NCI-H2081 (cell line): ENCODE results near the gene PRRC2A.

Experiments used
- DNase-seq, 2 experiments: peaks; one replicate each; lab custom pipeline; 2025; lab: John Stamatoyannopoulos, UW

PRRC2A gene

GRCh38 chr6:31652925-31653724 is 32.6 kb downstream of the PRRC2A start:
- peak; percentile 94 to 97 for DNase-seq

DNA sequence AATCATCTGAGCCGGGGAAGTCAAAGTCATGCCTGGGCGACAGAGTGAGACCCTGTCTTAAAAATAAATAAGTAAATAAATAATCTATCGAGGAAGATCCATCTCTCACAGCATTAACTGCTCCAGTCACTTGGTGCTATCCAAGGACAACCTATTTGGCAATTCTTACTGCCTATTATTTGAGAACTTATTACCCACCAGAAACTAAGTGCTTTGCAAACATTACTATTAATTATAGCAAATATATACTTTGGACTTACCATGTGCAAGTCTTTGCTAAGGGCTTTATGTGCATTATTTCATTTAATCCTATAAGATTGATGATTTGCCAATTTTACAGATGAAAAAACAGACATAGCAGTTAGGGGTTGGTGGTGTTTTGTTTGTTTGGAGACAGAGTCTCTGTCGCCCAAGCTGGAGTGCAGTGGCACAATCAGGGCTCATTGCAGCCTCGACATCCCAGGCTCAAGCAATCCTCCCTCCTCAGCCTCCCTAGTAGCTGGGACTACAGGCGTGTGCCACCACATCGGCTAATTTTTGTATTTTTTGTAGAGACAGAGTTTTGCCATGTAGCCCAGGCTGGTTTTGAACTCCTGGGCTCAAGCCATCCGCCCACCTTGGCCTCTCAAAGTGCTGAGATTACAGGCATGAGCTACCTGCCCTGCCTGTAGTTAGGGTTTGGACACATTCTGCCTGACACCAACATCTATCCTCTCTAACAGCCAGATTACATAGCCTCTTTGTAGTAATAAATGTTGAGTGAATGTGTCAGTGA is 34.2 kb downstream of the PRRC2A start:
- no peak for DNase-seq

GRCh38 chr6:31655349-31656237 is 35.1 kb downstream of the PRRC2A start, which contains the start of gene APOM:
TSS of gene APOM (plus strand) at chr6:31655894. CDS start at chr6:31655967, 73 bp downstream.
- no peak for DNase-seq

DNA sequence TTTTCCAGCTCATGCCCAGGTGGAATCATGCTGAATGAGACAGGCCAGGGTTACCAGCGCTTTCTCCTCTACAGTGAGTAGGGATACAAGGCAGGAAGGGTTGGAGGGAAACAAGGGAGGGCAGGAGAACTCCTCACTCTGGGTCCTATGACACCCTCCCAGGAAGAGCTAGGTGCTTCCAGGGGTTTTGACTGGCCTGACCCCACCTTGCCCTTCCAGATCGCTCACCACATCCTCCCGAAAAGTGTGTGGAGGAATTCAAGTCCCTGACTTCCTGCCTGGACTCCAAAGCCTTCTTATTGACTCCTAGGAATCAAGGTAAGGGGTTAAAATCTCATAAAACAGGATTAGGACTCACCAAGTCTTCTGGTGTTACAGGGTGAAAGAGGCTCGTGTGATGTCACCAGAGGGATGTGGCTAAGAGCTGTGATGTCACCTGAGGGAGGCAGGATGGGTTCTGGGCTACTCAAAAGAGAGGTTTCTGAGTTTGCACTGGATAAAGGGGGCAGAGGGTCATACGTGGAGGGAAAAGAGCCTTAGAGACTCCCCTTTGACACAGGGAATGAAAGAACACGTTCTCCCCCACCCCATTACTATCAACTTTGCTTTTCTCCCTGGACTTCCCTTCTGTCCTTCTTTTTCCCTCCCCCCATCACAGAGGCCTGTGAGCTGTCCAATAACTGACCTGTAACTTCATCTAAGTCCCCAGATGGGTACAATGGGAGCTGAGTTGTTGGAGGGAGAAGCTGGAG is 37.1 kb downstream of the PRRC2A start:
- no peak for DNase-seq

DNA sequence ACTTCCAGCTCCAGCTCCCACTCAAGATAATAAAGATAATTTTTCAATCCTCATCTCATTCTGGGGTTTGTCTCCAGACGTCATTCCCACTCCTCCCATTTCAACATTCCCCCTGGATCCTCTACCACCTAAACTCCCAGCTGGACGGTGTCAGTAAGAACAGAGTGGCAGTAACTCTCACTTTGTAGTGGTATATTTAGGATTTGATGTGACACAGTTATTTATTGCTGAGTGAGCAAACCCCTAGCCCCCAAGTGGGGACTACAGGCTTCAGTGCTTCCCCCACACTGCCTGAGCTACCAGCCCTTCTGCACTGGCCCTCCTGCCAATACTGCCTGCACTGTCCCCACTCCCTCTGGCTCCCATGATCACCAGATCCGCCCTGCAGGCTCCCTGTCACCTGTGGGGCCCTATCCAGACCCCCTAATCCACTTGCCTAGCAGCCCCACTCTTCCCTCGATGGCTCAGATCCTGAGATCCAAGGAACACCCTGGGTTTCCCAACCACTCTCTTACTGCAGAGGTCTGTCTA is 37.7 kb downstream of the PRRC2A start:
- DNase-seq: no peak

GRCh38 chr6:31658983-31659648 is 38.6 kb downstream of the PRRC2A start:
- no peak for DNase-seq

DNA sequence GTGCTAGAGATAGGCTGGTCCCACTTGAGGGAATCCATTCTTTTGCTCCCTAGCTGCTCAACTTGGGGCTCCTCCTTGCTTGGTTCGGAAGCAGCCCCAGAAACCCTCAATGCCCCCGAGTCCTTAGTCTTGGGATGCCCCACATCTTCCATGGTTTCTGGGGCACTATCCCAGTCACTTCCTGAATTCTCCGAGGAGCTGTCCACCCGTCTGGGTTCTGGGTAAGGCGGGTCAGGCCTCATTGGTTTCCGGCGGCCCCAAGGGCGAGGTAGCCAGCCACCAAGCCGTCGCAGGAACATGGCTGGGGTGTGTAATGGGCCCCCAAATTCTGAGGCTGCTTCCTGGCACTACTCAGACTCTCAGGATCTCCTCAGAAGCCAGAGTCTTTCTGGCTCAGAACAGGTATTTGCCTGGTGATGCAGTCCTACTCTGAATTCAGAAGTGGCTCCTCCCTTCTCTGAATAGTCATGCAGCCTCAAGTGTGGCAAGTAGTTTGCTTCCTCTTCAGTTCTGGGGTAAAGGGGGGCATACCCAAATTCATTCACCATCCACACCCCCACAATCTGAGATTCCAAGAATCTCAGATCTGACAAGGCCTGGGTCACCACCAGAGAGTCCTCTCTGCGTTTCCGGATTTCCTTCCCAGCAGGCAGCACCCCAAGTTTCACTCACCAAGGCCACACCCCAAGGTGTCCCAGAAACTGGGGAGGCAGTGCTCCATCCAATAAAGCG is 39.3 kb downstream of the PRRC2A start:
- DNase-seq: no peak

- DNase-seq: peak; percentile 79 to 87
These were observed 40.1 kb downstream of the PRRC2A start, which contains the start of gene C6orf47 for GRCh38 chr6:31660381-31661261. TSS of gene C6orf47 (minus strand) at chr6:31660778. CDS start at chr6:31659947, 831 bp downstream.

DNA sequence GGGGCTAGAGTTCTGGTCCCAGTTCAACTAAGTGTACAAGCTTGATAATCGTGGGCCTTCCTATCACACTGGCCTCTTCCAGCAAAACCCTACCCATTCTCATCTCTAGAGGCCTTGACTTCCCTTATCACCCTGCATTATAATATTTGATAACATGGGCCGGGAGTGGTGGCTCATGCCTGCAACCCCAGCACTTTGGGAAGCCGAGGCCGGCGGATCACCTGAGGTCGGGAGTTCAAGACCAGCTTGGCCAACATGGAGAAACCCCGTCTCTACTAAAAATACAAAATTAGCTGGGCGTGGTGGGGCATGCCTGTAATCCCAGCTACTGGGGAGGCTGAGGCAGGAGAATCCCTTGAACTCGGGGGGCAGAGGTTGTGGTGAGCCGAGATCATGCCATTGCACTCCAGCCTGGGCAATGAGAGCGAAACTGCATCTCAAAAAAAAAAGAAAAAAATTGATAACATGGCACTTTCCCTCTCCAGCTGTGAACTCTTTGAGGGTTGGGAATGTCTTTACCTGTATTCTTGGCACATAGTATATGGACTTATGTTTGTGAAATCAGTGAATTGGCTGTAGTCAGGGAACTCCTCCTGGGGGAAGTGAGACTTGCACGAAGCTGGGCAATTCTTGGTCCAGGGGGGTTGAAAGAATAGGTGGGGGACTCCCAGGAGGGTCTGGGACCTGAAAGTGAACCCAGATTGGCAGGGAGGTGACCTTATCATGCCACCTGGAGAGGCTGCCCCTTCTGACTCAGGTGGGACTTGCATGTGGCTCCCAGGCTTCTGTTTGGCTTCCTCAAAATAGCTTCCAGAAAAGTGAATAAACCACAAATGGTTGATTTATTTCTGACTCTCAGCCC is 41.0 kb downstream of the PRRC2A start:
- no peak for DNase-seq

DNA sequence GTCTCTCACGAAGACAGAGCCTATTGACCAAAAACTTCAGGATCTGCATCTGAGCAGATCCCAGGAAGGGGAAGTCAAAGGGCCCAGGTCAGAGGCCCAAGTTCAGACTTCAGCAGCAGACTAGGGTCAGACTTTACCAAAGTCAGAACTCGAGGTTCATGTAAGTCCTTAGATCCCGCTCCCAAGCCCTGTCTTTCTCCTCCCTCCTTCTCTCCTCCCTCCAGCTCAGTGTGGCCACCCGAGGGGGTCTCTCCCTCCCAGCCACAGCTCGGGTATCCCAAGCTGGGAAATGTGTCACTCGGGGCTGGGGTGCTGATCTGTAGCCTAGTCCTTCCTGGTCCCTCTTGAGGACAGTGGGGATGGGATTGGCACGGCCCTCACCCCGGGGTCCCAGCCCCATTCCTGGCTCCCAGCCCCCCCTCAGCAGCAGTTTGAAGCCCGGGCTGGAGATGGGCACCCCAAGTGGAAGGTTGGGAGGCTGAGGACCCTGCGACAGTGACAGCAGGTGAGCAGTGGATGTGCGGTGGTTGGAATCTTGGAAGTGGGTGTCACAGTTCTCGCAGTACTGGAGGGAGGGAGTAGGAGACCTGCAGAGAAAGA is 41.7 kb downstream of the PRRC2A start:
- DNase-seq: no peak

- DNase-seq: no peak
These were observed 42.8 kb downstream of the PRRC2A start for GRCh38 chr6:31663126-31663960.

DNA sequence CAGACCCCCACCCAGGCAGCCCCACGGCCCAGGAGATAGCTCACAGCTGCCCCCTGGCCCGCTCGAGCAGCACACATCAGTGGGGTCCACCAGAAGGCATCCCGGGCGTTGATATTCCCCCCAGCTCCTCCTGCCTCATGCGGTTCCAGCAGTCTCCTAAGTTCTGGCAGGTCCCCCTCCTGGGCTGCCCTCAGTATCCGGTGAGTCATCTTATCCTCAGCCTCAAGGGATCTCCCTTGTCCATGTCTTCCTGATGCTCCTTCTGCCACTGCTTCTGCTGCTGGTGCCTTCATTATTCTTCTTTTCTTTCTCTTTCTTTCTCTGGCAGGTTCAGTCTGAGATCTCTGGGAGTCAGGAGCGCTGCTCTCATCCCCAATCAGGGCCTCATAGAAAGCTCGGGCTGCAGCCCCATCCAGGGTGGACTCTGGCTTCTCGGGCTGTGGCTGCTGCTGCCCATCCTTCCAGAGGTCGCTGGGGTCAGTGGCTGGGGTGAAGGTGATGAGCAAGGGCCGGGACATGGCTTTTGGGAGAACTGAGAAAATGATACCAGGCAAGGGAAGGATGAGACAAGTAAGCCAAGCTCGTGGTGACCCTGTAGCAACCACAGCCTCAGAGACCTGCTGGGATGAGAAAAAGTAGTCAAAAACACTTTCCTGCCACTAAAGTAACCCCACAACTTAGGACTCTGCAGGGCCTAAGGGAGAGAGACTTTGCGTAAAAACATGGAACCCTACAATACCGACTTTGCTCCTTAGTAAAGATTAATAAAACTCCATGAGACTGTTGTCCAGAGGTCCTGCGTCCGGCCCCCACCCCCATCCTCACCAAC is 43.7 kb downstream of the PRRC2A start:
- DNase-seq: peak in 1 of 2 experiments; percentile 29

DNA sequence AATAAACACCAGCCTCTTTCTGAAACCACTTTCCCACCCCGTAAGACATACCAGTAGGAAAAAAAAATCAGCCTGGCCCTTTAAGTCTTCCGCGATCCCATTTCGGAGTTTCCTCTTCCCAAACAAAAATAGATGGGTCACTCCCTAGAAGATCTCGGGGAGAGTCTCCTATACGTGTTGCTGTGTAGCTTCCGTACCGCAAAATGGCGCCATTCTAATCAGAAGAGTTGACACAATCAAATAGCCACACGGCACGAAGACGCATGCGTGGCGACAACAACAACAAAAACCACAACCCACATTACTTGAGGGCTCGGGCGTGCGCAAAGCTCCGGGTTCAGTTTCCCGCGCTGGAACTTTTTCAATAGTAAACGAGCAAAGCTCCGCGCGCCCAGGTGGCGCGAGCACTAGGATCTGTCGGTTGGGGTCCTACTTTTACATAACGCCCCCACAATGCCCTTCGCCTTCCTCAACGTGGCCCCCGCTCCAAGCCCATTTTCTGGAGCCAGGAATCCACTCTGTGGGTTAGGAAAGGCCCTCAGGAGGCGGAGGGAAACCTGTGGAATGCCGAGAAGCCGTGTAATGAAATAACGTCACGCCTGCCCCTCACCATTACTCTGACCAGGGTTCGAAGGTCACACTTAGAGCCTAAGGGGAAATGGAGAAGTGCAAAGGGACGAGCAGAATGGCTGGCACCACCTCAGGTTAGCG is 44.4 kb downstream of the PRRC2A start, which contains the start of gene GPANK1:
Gene GPANK1 (minus strand): TSS at position 208 of the 711 bp plus-strand sequence. CDS start 519 bp downstream, outside the sequence.
- peak; percentile 82 to 95 for DNase-seq

- peak; percentile 97 to 98 for DNase-seq
These were observed 45.2 kb downstream of the PRRC2A start, which contains the start of gene CSNK2B for GRCh38 chr6:31665501-31666336. TSS of gene CSNK2B (plus strand) at chr6:31666080. CDS start at chr6:31666832, 752 bp downstream.
